Ovary (tissue), 9 donors: ENCODE results near the gene HCFC1R1. TPM values are rescaled to one million over a fixed set of nuclear protein-coding genes. Genes with fewer than 3 reads are reported as not detected.
A peak's percentile ranks its signal among the peaks of the same experiment; 100 is the strongest.

Experiments used
- DNase-seq, 5 donors: peaks; one replicate each; pipeline ENCODE4 v3.0.0-alpha.2; 2019 to 2020
- H3K27ac ChIP-seq, 2 donors: fragments of 200-600 bp; one replicate each; pipeline versions ENCODE4 v1.5.1 to v1.8.0; 2019 to 2022
- H3K27me3 ChIP-seq: fragments of 200-600 bp; one replicate; pipeline ENCODE4 v1.8.0; 2022
- H3K36me3 ChIP-seq: fragments of 200-600 bp; sonication (generic); one replicate; pipeline ENCODE4 v1.5.1; 2019
- H3K4me1 ChIP-seq: one replicate; pipeline ENCODE4 v1.8.1; 2013; ENCODE audit warnings: mild to moderate bottlenecking, moderate library complexity; ENCODE audit not compliant: insufficient read depth
- H3K4me3 ChIP-seq: fragments of 200-600 bp; sonication (generic); one replicate; pipeline ENCODE4 v1.5.1; 2017
- H3K9me3 ChIP-seq, 2 donors: fragments of 200-600 bp in 1 of 2; sonication (generic) in 1 of 2; one replicate each; pipeline versions ENCODE4 v1.5.1 to v1.8.1; 2013 to 2019; ENCODE audit warnings: mild to moderate bottlenecking in 1 of 2, moderate library complexity in 1 of 2
- CTCF ChIP-seq, 3 donors: fragments of 450-650 bp in 2 of 3; fragments of 200-600 bp in 1 of 3; IDR thresholded peaks; one replicate each; pipeline versions ENCODE4 v1.5.1 to v1.8.0; 2016 to 2022; ENCODE audit warnings: antibody characterized with exemption in 3 of 3, mild to moderate bottlenecking in 1 of 3
- EP300 ChIP-seq: sonication (generic); formaldehyde crosslinking; IDR thresholded peaks from one replicate; pipeline ENCODE4 v1.6.1; 2017; ENCODE audit warnings: antibody characterized with exemption
- POLR2A ChIP-seq: fragments of 450-650 bp; IDR thresholded peaks from one replicate; pipeline ENCODE4 v1.6.1; 2017; ENCODE audit warnings: antibody characterized with exemption, mild to moderate bottlenecking, moderate library complexity
- WGBS, 3 donors: extraction: QIAGEN DNeasy Blood & Tissue Kit in 1 of 3; methylation state at CpG; one replicate each; pipeline versions ENCODE4 v1.1.5 to v1.1.7; 2013 to 2017; 5-methylcytosine and 5-hydroxymethylcytosine counted together
- intact Hi-C, 4 donors: fragments of 100-400 bp; cut with DNase I; formaldehyde crosslinking; loops; one replicate each; pipeline versions ENCODE4 v1.11.0 to v1.15.1; 2022 to 2023
- polyA plus RNA-seq, 2 donors: library from polyadenylated mRNA; stranded (reverse); fragments of 200-250 nt in 1 of 2; fragments of 350-450 nt in 1 of 2; fragmentation: Illumina TruSeq in 1 of 2; extraction: RNeasy Lipid Tissue Mini Kit (QIAGEN cat#74804) in 1 of 2; gene quantifications; one replicate each; pipeline ENCODE4 v1.2.3, GENCODE V29; 2013 to 2014
- total RNA-seq, 7 donors: library from RNA; depleted of rRNA in 2 of 7; stranded (reverse); fragments of >200 nt in 2 of 7; fragmentation: NEBNext Ultra II Directional in 3 of 7; extraction: Animal tissue kit (Norgen Biotek cat#: 25700) in 3 of 7; gene quantifications; one replicate each; pipeline versions ENCODE4 v1.1.0 to v1.2.4, GENCODE V29; 2016 to 2023
- donor health status: DM: no; HTN: no; CAD: no; lungs with moderate emphysema.
- donor health status: DM: no; HTN: no; CAD: no.
- donor health status: Bipolar disorder and iron deficiency.
- donor health status: DM: yes; HTN: yes; CAD: no.
- donor health status: DM: no; HTN: no; CAD: no.
- donor health status: DM: yes; HTN: yes; CAD: no.

Gene HCFC1R1
- total and polyA plus RNA-seq, 9 donors: 15.9 to 82.0 (median 55.1) TPM

- H3K36me3 ChIP-seq: no peaks in the 10 kb centered on the region
- H3K4me1 ChIP-seq: peaks cover 10% of the 10 kb centered on the region
- peak in 4 of 5 donors; percentile 38 to 78 (median 62) for DNase-seq
- no peaks in the 10 kb centered on the region for H3K9me3 ChIP-seq
- H3K27ac ChIP-seq: peak within 1 kb of the TSS in 1 of 2 donors; percentile 58
- no peaks in the 10 kb centered on the region for H3K27me3 ChIP-seq
- WGBS, 3 donors: 5 to 13% (median 13%) methylated on average over 13 of the region's 13 CpGs
- TF ChIP-seq EP300 (no peak), POLR2A (no peak), CTCF (IDR thresholded peaks at IDR 0.05) (no peak)
- H3K4me3 ChIP-seq: peak within 1 kb of the TSS; percentile 18
- intact Hi-C loops: no loop called here
Observed at GRCh38 chr16:3065069-3065741, 41.5 kb upstream of the HCFC1R1 start, which contains the start of gene IL32. Gene IL32 (plus strand): TSS chr16:3065640. CDS start chr16:3065812, 172 bp downstream.

- no peak overlapping the region for H3K27ac ChIP-seq
- H3K4me1 ChIP-seq: peaks cover 15% of the 10 kb centered on the region
- H3K9me3 ChIP-seq: no peaks in the 10 kb centered on the region
- 94 to 96% (median 95%) methylated on average over 8 of the region's 8 CpGs for WGBS, 3 donors
- H3K4me3 ChIP-seq: no peak overlapping the region
- DNase-seq: no peak
- TF ChIP-seq POLR2A (no peak), CTCF (IDR thresholded peaks at IDR 0.05) (no peak), EP300 (no peak)
- no peaks in the 10 kb centered on the region for H3K36me3 ChIP-seq
- intact Hi-C loops: no loop called here
- H3K27me3 ChIP-seq: no peaks in the 10 kb centered on the region
Observed at GRCh38 chr16:3063625-3064386, 40.1 kb upstream of the HCFC1R1 start.

GRCh38 chr16:3062553-3062952, 38.8 kb upstream of the HCFC1R1 start:
- Histone ChIP-seq H3K36me3 (no peaks in the 10 kb centered on the region), H3K27ac (no peak overlapping the region), H3K27me3 (no peaks in the 10 kb centered on the region), H3K4me1 (peaks cover 17% of the 10 kb centered on the region), H3K9me3 (no peaks in the 10 kb centered on the region), H3K4me3 (no peak overlapping the region)
- DNase-seq: no peak
- WGBS, 3 donors: 86 to 88% (median 87%) methylated on average over 6 of the region's 6 CpGs
- TF ChIP-seq EP300 (no peak), CTCF (IDR thresholded peaks at IDR 0.05) (no peak), POLR2A (no peak)
- intact Hi-C loops: no loop called here

GRCh38 chr16:3060339-3061127, 36.8 kb upstream of the HCFC1R1 start:
- no peak overlapping the region for H3K4me3 ChIP-seq
- no peak overlapping the region for H3K27ac ChIP-seq
- TF ChIP-seq EP300 (no peak), CTCF (IDR thresholded peaks at IDR 0.05) (no peak), POLR2A (no peak)
- H3K9me3 ChIP-seq: no peaks in the 10 kb centered on the region
- peaks cover 15% of the 10 kb centered on the region for H3K4me1 ChIP-seq
- no peak for DNase-seq
- H3K36me3 ChIP-seq: no peaks in the 10 kb centered on the region
- WGBS, 3 donors: 82 to 89% (median 85%) methylated on average over 14 of the region's 14 CpGs
- H3K27me3 ChIP-seq: no peaks in the 10 kb centered on the region
- intact Hi-C loops: no loop called here
